ENCODE measurements around the gene ADORA2B.

GRCh38 chr17:15981646-15982580 lies 37.0 kb downstream of the ADORA2B start:
- TF ChIP-seq JUND (IDR thresholded peaks at IDR 0.05; ENCODE audit: low read length) (no peak), SAP30 (IDR thresholded peaks at IDR 0.05; ENCODE audit: insufficient read depth, insufficient replicate concordance, low read length) (no peak), CTCF (IDR thresholded peaks at IDR 0.05; ENCODE audit: control extremely low read depth in 1 of 3, insufficient read depth in 1 of 3, low read depth in 1 of 3, low read length in 3 of 3) (no peak), CEBPB (IDR thresholded peaks at IDR 0.05; ENCODE audit: low read depth, low read length) (no peak), ATF2 (IDR thresholded peaks at IDR 0.05; ENCODE audit: low read length) (no peak), POLR2A (IDR thresholded peaks at IDR 0.05; ENCODE audit: control extremely low read depth in 1 of 2, low read depth in 2 of 2, low read length in 2 of 2) (no peak), ZNF274 (IDR thresholded peaks at IDR 0.05; ENCODE audit: borderline replicate concordance, extremely low read depth, low read length) (no peak), RFX5 (IDR thresholded peaks at IDR 0.05; ENCODE audit: borderline replicate concordance, low read depth, low read length) (no peak), MAFK (IDR thresholded peaks at IDR 0.05; ENCODE audit: low read depth, low read length) (peak; percentile 60)
